Activated CD4-positive, alpha-beta T cell treated with anti-CD3 and anti-CD28 coated beads, Interleukin-2, Interleukin-6, amounts not matched to agents 100 ng/mL and 50 ng/mL, durations not matched to agents 16 hours and 8 hours (primary cell): ENCODE measurements around the gene CEP131.
"Not testable (repeated sequence)": the region's sequence is repeated elsewhere in the genome, so short reads cannot be mapped to it uniquely, and the experiment has no call there.

Experiments
- DNase-seq: peaks from one replicate; pipeline ENCODE4 v3.0.0-alpha.2; 2020

The CEP131 gene

GRCh38 chr17:81238490-81238814, 15.7 kb upstream of the CEP131 start:
- no peak for DNase-seq

- DNase-seq: no peak
These were observed 15.1 kb upstream of the CEP131 start for GRCh38 chr17:81237591-81238489.

GRCh38 chr17:81236784-81237183, 14.0 kb upstream of the CEP131 start:
- no peak for DNase-seq

GRCh38 chr17:81235822-81236740, 13.3 kb upstream of the CEP131 start:
- no peak for DNase-seq

- DNase-seq: no peak
These were observed 12.4 kb upstream of the CEP131 start for GRCh38 chr17:81234940-81235821.

GRCh38 chr17:81234506-81234855, 11.7 kb upstream of the CEP131 start:
- no peak for DNase-seq

GRCh38 chr17:81233811-81234505, 11.2 kb upstream of the CEP131 start:
- DNase-seq: no peak

GRCh38 chr17:81233316-81233715, 10.6 kb upstream of the CEP131 start:
- no peak for DNase-seq

- no peak for DNase-seq
These were observed 10.0 kb upstream of the CEP131 start for GRCh38 chr17:81232616-81233241.

GRCh38 chr17:81231766-81232581, 9.2 kb upstream of the CEP131 start:
- DNase-seq: no peak

- no peak for DNase-seq
These were observed 8.4 kb upstream of the CEP131 start for GRCh38 chr17:81231121-81231645.

GRCh38 chr17:81230043-81230820, 7.5 kb upstream of the CEP131 start:
- no peak for DNase-seq

- no peak for DNase-seq
These were observed 6.8 kb upstream of the CEP131 start for GRCh38 chr17:81229666-81229920.

GRCh38 chr17:81228834-81229665, 6.3 kb upstream of the CEP131 start:
- no peak for DNase-seq

GRCh38 chr17:81228420-81228819, 5.7 kb upstream of the CEP131 start:
- DNase-seq: no peak

GRCh38 chr17:81227630-81228029, 4.9 kb upstream of the CEP131 start:
- DNase-seq: not testable (repeated sequence)

GRCh38 chr17:81223762-81224130, 981 bp upstream of the CEP131 start:
- DNase-seq: no peak

- no peak for DNase-seq
These were observed 202 bp downstream of the CEP131 start for GRCh38 chr17:81222620-81222905.

GRCh38 chr17:81221842-81222619, 734 bp downstream of the CEP131 start:
- DNase-seq: no peak
